ENCODE data around the gene TTLL6. TPM values are rescaled to one million over a fixed set of nuclear protein-coding genes. Genes with fewer than 3 reads are reported as not detected.

TTLL6 gene
- total and polyA plus RNA-seq, 9 of the 15 experiments (the other 6 are each of a cell fraction or from before 2014, with no cell fraction given) = 0.05 TPM; not detected in 8

DNA sequence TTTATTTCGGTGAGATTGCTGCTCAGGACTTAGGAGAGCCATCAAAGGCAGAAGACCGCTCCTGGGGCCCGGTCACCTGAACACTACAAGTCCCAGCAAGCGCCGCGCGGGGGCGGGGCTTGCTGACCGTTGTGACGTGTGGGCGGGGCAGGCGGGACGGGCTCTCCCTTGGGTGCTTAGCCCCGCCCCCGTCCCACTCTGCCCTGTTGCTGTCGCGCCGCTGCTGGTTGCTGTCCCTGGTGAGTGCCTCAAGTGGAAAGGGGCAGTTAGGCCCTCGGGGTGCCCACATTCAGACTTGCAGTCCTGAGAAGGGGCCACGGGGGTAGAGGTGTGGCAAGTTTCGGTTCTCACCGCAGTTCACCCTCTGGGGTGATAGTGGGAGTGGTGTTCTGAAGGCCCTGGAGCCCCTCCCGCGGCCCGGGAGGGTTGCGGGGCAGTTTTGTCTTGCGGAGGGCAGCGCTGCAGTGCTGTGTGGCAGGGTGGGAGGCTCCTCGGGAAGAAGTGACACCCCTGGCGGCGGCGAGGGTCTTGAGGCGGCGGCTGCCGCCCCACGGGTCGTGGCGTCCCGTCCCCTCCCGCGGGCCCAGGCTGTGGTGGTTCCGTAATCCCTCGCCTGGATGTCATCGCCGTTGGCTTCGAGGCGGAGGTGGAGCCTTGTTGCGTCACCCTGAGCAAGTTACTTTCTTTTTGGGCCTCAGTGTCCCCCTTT lies 14.0 kb upstream of the TTLL6 start, which contains the start of gene CALCOCO2 (continued):
- TF ChIP-seq ZNF143 (CRISPR knock-in tag; IDR thresholded peaks at IDR 0.05) (peak; percentile 89), MBD2 (IDR thresholded peaks at IDR 0.05; ENCODE audit: borderline replicate concordance, low read depth) (peak; percentile 75), TAF9B (IDR thresholded peaks at IDR 0.05; ENCODE audit: partially characterized antibody) (no peak), ZNF124 (CRISPR knock-in tag; IDR thresholded peaks at IDR 0.05) (no peak), PHF8 (IDR thresholded peaks at IDR 0.05; ENCODE audit: borderline replicate concordance, low read length) (peak; percentile 84), PHTF2 (CRISPR knock-in tag; IDR thresholded peaks at IDR 0.05) (no peak), FIP1L1 (IDR thresholded peaks at IDR 0.05; ENCODE audit: low read depth, low read length, poor library complexity, severe bottlenecking) (no peak), HDAC6 (IDR thresholded peaks at IDR 0.05; ENCODE audit: low read depth, low read length) (no peak), HLTF (IDR thresholded peaks at IDR 0.05) (no peak), ZNF253 (CRISPR knock-in tag; conservative IDR thresholded peaks at IDR 0.05) (no peak), PTTG1 (tag; IDR thresholded peaks at IDR 0.05; ENCODE audit: low read depth) (no peak), SMC3 (conservative IDR thresholded peaks at IDR 0.05; ENCODE audit: insufficient read depth, low read depth, low read length) (no peak), KAT8 (IDR thresholded peaks at IDR 0.05; ENCODE audit: low read depth) (no peak), ZNF23 (CRISPR knock-in tag; IDR thresholded peaks at IDR 0.05) (no peak), RBM25 (IDR thresholded peaks at IDR 0.05; ENCODE audit: low read depth, low read length, severe bottlenecking) (no peak), ZFP36 (IDR thresholded peaks at IDR 0.05; ENCODE audit: low read depth, low read length, partially characterized antibody) (no peak), ZNF41 (CRISPR knock-in tag; conservative IDR thresholded peaks at IDR 0.05) (no peak), ZNF655 (CRISPR knock-in tag; IDR thresholded peaks at IDR 0.05) (no peak), TAF1 (IDR thresholded peaks at IDR 0.05; ENCODE audit: control insufficient read depth, extremely low read depth, insufficient read depth, low read length, severe bottlenecking) (peak; percentile 73), ZNF146 (CRISPR knock-in tag; IDR thresholded peaks at IDR 0.05; ENCODE audit: unreplicated experiment) (no peak), SETDB1 (IDR thresholded peaks at IDR 0.05; ENCODE audit: low read length) (no peak)
- TF ChIP-seq, protein P1, sequence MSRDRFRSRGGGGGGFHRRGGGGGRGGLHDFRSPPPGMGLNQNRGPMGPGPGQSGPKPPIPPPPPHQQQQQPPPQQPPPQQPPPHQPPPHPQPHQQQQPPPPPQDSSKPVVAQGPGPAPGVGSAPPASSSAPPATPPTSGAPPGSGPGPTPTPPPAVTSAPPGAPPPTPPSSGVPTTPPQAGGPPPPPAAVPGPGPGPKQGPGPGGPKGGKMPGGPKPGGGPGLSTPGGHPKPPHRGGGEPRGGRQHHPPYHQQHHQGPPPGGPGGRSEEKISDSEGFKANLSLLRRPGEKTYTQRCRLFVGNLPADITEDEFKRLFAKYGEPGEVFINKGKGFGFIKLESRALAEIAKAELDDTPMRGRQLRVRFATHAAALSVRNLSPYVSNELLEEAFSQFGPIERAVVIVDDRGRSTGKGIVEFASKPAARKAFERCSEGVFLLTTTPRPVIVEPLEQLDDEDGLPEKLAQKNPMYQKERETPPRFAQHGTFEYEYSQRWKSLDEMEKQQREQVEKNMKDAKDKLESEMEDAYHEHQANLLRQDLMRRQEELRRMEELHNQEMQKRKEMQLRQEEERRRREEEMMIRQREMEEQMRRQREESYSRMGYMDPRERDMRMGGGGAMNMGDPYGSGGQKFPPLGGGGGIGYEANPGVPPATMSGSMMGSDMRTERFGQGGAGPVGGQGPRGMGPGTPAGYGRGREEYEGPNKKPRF (IDR thresholded peaks at IDR 0.05; ENCODE audit: low read depth, low read length) = no peak
- TF ChIP-seq, protein P2, sequence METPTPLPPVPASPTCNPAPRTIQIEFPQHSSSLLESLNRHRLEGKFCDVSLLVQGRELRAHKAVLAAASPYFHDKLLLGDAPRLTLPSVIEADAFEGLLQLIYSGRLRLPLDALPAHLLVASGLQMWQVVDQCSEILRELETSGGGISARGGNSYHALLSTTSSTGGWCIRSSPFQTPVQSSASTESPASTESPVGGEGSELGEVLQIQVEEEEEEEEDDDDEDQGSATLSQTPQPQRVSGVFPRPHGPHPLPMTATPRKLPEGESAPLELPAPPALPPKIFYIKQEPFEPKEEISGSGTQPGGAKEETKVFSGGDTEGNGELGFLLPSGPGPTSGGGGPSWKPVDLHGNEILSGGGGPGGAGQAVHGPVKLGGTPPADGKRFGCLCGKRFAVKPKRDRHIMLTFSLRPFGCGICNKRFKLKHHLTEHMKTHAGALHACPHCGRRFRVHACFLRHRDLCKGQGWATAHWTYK (CRISPR knock-in tag; IDR thresholded peaks at IDR 0.05) = 0 out of 2 replicates have a peak, but pooled peaks have one; percentile 30
